K562 (cell line): ENCODE data around the gene IFI16. TPM values are rescaled to one million over a fixed set of nuclear protein-coding genes. Genes with fewer than 3 reads are reported as not detected.

Experiments used
- ATAC-seq: fragments of 200-7000 bp; cut with Tn5 transposase; 3 replicates; pipeline ENCODE4 v1.9.1; 2020; ENCODE audit warnings: moderate library complexity
- BruUV-seq: library from RNA; stranded (reverse); fragments of 400-500 nt; replicated peaks from 2 replicates; lab custom pipeline; 2021; lab: Mats Ljungman, UMichigan
- CTCF ChIA-PET: fragments of 300-600 bp; formaldehyde crosslinking; extraction: SDS; loops from one replicate; lab custom pipeline; 2021; ENCODE audit warnings: low intra/inter-chr PET ratio; lab: Yijun Ruan, JAX
- POLR2A ChIA-PET: fragments of 300-600, 350-650 bp; sonication (Branson Sonifier 250); formaldehyde crosslinking; extraction: SDS; loops from one replicate; lab custom pipeline; 2021; ENCODE audit warnings: antibody characterized with exemption, inconsistent platforms; lab: Yijun Ruan, JAX
- DNase-seq, 4 experiments: peaks; one replicate each; pipeline versions ENCODE4 v3.0.0 to v3.0.0-alpha.2; 2011 to 2018; ENCODE audit warnings: low spot score in 3 of 4, mixed read lengths in 3 of 4; ENCODE audit errors: extremely low read depth in 1 of 4
- FAIRE-seq: peaks from 2 replicates; lab custom pipeline; 2011; peaks lifted over from hg19 to GRCh38; lab: Jason Lieb, UNC
- H2AFZ ChIP-seq: 2 replicates; pipeline ENCODE4 v1.6.0; 2011; ENCODE audit warnings: low read depth, low read length, control low read depth, inconsistent platforms
- H3K27ac ChIP-seq: fragments of 200-600 bp; 3 replicates; pipeline ENCODE4 v1.8.0; 2011; ENCODE audit warnings: low read depth, mild to moderate bottlenecking, control low read depth, inconsistent platforms, low read length, moderate library complexity, mixed read lengths; ENCODE audit errors: extremely low read depth
- H3K27me3 ChIP-seq, 2 experiments: fragments of 300-600 bp in 1 of 2; 2 replicates in 1 of 2; 3 replicates in 1 of 2; pipeline versions ENCODE4 v1.6.0 to v1.8.0; 2011; ENCODE audit warnings: inconsistent platforms in 2 of 2, low read length in 2 of 2, mild to moderate bottlenecking in 1 of 2, mixed read lengths in 1 of 2, moderate library complexity in 1 of 2; ENCODE audit not compliant: control insufficient read depth in 2 of 2, insufficient read depth in 2 of 2
- H3K36me3 ChIP-seq: fragments of 300-600 bp; 3 replicates; pipeline ENCODE4 v1.8.0; 2011; ENCODE audit warnings: mild to moderate bottlenecking, low read length, inconsistent platforms; ENCODE audit not compliant: control insufficient read depth, insufficient read depth
- H3K4me1 ChIP-seq, 2 experiments: fragments of 200-600 bp in 1 of 2; replicated peaks in 1 of 2; 2 replicates in 1 of 2; 3 replicates in 1 of 2; pipeline versions ENCODE4 v1.5.1 to v1.8.0; 2011; ENCODE audit warnings: inconsistent platforms in 2 of 2, low read length in 2 of 2, mild to moderate bottlenecking in 1 of 2, mixed read lengths in 1 of 2, moderate library complexity in 1 of 2; ENCODE audit not compliant: control insufficient read depth in 2 of 2, insufficient read depth in 2 of 2
- H3K4me2 ChIP-seq: 2 replicates; pipeline ENCODE4 v1.6.1; 2011; ENCODE audit warnings: low read length, control low read depth, inconsistent platforms, mixed read lengths; ENCODE audit not compliant: insufficient read depth
- H3K4me3 ChIP-seq: fragments of 200-600 bp; sonication (generic), shearing (Covaris generic); 2 replicates; pipeline ENCODE4 v1.5.1; 2016; ENCODE audit warnings: control low read depth, inconsistent platforms
- H3K79me2 ChIP-seq: fragments of 200-600 bp; 3 replicates; pipeline ENCODE4 v1.8.0; 2011; ENCODE audit warnings: low read length, inconsistent platforms; ENCODE audit not compliant: control insufficient read depth, insufficient read depth
- H3K9ac ChIP-seq, 2 experiments: 2 replicates each; pipeline versions ENCODE4 v1.6.0 to v1.6.1; 2011; ENCODE audit warnings: low read depth in 2 of 2, low read length in 2 of 2, control low read depth in 1 of 2, inconsistent platforms in 1 of 2, mild to moderate bottlenecking in 1 of 2, mixed read lengths in 1 of 2; ENCODE audit not compliant: insufficient read depth in 1 of 2
- H3K9me1 ChIP-seq: one replicate; pipeline ENCODE4 v1.6.0; 2011; ENCODE audit warnings: inconsistent platforms, mild to moderate bottlenecking, low read length, moderate library complexity; ENCODE audit not compliant: control insufficient read depth, insufficient read depth
- H3K9me3 ChIP-seq: replicated peaks from 2 replicates; pipeline ENCODE4 v1.5.1; 2011; ENCODE audit warnings: low read depth, low read length, inconsistent platforms; ENCODE audit not compliant: control insufficient read depth, insufficient read depth
- H4K20me1 ChIP-seq: replicated peaks from 2 replicates; pipeline ENCODE4 v1.6.1; 2011; ENCODE audit warnings: low read length, inconsistent platforms, mixed read lengths; ENCODE audit not compliant: control insufficient read depth, insufficient read depth
- ATF3 ChIP-seq, 2 experiments: fragments of 450-650 bp in 1 of 2; sonication (generic) in 1 of 2; formaldehyde crosslinking in 1 of 2; IDR thresholded peaks in 1 of 2; conservative IDR thresholded peaks in 1 of 2; 2 replicates each; pipeline versions ENCODE4 v1.6.1 to v1.8.1; 2016 to 2023; ENCODE audit warnings: mild to moderate bottlenecking in 2 of 2, moderate library complexity in 2 of 2, inconsistent platforms in 1 of 2, missing genetic modification reagents in 1 of 2
- ATF7 ChIP-seq: fragments of 450-650 bp; IDR thresholded peaks from 2 replicates; pipeline ENCODE4 v1.7.1; 2014; ENCODE audit warnings: mild to moderate bottlenecking, moderate library complexity
- ELF2 ChIP-seq: fragments of 250-450 bp; sonication (Bioruptor Pico); IDR thresholded peaks from 2 replicates; pipeline ENCODE4 v1.5.0; 2021; ENCODE audit warnings: mild to moderate bottlenecking
- MCM2 ChIP-seq: fragments of 450-650 bp; IDR thresholded peaks from 2 replicates; pipeline ENCODE4 v1.6.1; 2017; ENCODE audit warnings: low read depth, mild to moderate bottlenecking
- NFXL1 ChIP-seq: fragments of 450-650 bp; formaldehyde crosslinking; IDR thresholded peaks from 2 replicates; pipeline ENCODE4 v1.4.0; 2021; ENCODE audit warnings: mild to moderate bottlenecking
- WGBS: fragments of 100-300 bp; shearing (Covaris generic); methylation state at CpG from one replicate; pipeline ENCODE4 v1.1.6; 2016; ENCODE audit warnings: low coverage, mixed read lengths; ENCODE audit not compliant: insufficient coverage; ENCODE audit errors: missing lambda C conversion rate; 5-methylcytosine and 5-hydroxymethylcytosine counted together
- in situ Hi-C: fragments of 300-500 bp; cut with MboI; formaldehyde crosslinking; loops from 4 replicates; pipeline ENCODE4 v1.15.0; 2018; ENCODE audit warnings: inconsistent platforms, mixed read lengths
- intact Hi-C: fragments of 100-400 bp; cut with micrococcal nuclease; formaldehyde crosslinking; loops from 2 replicates; pipeline ENCODE4 v1.14.2; 2022
- polyA plus RNA-seq, 8 experiments: library from polyadenylated mRNA; depleted of rRNA in 4 of 8; stranded (reverse) in 5 of 8; unstranded in 3 of 8; fragments of >200 nt; fragmentation: Nextera tagmentation in 2 of 8; fragmentation: Illumina TruSeq in 1 of 8; extraction: Ambion mirVana in 2 of 8; extraction: Trizol in 1 of 8; gene quantifications; 2 replicates each; pipeline versions ENCODE4 v1.2.1 to v1.2.3, GENCODE V29; 2011 to 2014; ENCODE audit warnings: inconsistent platforms in 1 of 8, missing spikeins in 1 of 8
- total RNA-seq, 7 experiments: library from RNA; depleted of rRNA in 6 of 7; stranded (reverse); fragments of >200 nt in 6 of 7; fragmentation: Illumina TruSeq in 2 of 7; extraction: Trizol in 2 of 7; gene quantifications; 2 replicates each; pipeline versions ENCODE4 v1.2.1 to v1.2.3, GENCODE V29; 2011 to 2021; ENCODE audit warnings: low replicate concordance in 1 of 7

IFI16 gene
- total and polyA plus RNA-seq, 9 of the 15 experiments (the other 6 are each of a cell fraction or from before 2014, with no cell fraction given) = 0.70 to 2.8 (median 1.6) TPM

DNA sequence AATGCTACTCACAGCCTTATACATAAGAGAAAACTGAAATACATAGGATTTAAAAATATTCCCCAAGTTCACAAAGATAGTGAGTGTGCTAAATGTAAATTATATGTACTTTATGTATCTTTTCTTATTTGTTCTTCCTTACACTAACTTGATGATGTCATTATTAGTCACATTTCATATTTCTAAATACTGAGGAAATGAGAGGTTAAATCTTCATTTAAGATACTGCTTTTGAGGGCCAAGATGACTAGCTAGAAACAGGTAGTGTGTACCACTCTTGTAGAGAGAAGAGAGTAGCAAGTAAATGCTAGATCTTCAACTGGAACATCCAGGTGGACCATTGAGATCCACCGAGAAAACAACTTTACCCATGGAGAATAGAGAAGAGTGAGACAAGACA, 48.5 kb upstream of the IFI16 start:
- Histone ChIP-seq H3K9ac (no peak overlapping the region), H4K20me1 (no peaks in the 10 kb centered on the region), H3K4me3 (no peak overlapping the region), H3K36me3 (no peaks in the 10 kb centered on the region)
- ChIA-PET POLR2A (no interaction called here), CTCF (no interaction called here)
- no peak for ATAC-seq
- WGBS = 0% methylated on average over 1 of the region's 1 CpG
- in situ Hi-C loops = no loop called here
- TF ChIP-seq ELF2 (CRISPR knock-in tag) (no peak), NFXL1 (CRISPR knock-in tag) (no peak), ATF7 (0 out of 2 replicates have a peak, but pooled peaks have one; percentile 15), MCM2 (no peak), ATF3 (IDR thresholded peaks at IDR 0.05) (peak; percentile 53), ATF3 (CRISPR knock-in tag; conservative IDR thresholded peaks at IDR 0.05) (no peak)
- TF ChIP-seq, all 486 proteins: peak for 2
- no peak overlapping the region for H3K4me2 ChIP-seq
- H3K4me1 ChIP-seq = no peaks in the 10 kb centered on the region
- H3K27ac ChIP-seq = no peak overlapping the region
- no peaks in the 10 kb centered on the region for H3K9me1 ChIP-seq
- no peak overlapping the region for H2AFZ ChIP-seq
- H3K9me3 ChIP-seq = no peaks in the 10 kb centered on the region
- FAIRE-seq = no peak
- no peaks in the 10 kb centered on the region for H3K79me2 ChIP-seq
- 0 out of 5 replicates have a peak, but pooled peaks cover 0 to 5% of the 10 kb centered on the region in 2 experiments for H3K27me3 ChIP-seq
- intact Hi-C loops = no loop called here
- no TSS peak for BruUV-seq
- DNase-seq = no peak
